GM18519 (cell line): ENCODE data around the gene COL1A1.

Source experiments
- ATAC-seq: cut with Tn5 transposase; IDR thresholded peaks from one replicate; pipeline ENCODE4 v1.9.1; 2021; ENCODE audit warnings: mild to moderate bottlenecking, moderate library complexity; ENCODE audit not compliant: unreplicated experiment, low FRiP score

Gene COL1A1

GRCh38 chr17:50188531-50188920 lies 12.9 kb downstream of the COL1A1 start:
- no peak for ATAC-seq

GRCh38 chr17:50187751-50188530 lies 13.5 kb downstream of the COL1A1 start:
- no peak for ATAC-seq

GRCh38 chr17:50187394-50187725 lies 14.1 kb downstream of the COL1A1 start:
- ATAC-seq: no peak

DNA sequence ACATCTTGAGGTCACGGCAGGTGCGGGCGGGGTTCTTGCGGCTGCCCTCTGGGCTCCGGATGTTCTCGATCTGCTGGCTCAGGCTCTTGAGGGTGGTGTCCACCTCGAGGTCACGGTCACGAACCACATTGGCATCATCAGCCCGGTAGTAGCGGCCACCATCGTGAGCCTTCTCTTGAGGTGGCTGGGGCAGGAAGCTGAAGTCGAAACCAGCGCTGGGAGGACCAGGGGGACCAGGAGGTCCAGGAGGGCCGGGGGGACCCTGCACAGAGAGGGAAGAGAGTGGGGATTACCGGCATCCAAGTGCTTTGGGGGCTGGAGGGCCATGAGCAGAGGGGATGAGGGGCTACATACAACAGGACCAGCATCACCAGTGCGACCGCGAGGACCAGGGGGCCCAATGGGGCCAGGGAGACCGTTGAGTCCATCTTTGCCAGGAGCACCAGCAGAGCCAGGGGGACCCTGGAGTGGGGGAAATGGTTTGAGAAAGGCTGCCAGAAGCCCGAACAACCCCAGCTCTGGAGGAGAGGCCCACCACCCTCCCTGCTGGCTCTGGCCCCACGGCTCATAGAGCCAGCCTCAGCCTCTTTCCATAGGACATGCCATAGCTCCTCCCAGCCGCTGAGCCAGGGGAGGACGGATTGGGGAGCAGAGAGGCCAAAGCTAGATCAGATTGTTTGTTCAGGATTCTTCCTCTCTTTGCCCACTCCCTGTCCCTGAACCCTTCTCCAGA lies 14.6 kb downstream of the COL1A1 start:
- no peak for ATAC-seq

DNA sequence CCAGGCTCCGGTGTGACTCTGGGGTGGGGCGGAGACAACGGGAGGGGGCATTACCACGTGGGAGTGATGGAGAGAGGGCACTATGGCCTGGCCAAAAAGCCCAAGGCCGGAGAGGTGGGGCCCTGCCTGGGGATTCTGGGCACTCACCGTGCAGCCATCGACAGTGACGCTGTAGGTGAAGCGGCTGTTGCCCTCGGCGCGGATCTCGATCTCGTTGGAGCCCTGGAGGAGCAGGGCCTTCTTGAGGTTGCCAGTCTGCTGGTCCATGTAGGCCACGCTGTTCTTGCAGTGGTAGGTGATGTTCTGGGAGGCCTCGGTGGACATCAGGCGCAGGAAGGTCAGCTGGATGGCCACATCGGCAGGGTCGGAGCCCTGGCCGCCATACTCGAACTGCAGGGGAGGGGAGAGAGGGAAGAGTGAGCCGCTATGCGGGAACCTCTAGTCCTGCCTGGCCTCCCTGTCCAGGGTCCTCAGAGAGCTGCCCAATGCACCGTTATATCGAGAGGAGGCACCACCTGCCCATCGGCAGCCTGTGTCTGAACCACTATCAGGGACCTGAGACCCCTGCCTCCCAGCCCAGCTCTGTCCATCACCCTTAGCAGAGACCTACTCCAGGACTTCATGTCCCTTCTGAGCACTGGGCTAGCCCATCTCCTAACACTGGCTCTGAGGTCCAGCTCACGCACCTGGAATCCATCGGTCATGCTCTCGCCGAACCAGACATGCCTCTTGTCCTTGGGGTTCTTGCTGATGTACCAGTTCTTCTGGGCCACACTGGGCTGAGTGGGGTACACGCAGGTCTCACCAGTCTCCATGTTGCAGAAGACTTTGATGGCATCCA lies 15.6 kb downstream of the COL1A1 start:
- no peak for ATAC-seq

- ATAC-seq: no peak
Observed at GRCh38 chr17:50184611-50185398, 16.6 kb downstream of the COL1A1 start.

DNA sequence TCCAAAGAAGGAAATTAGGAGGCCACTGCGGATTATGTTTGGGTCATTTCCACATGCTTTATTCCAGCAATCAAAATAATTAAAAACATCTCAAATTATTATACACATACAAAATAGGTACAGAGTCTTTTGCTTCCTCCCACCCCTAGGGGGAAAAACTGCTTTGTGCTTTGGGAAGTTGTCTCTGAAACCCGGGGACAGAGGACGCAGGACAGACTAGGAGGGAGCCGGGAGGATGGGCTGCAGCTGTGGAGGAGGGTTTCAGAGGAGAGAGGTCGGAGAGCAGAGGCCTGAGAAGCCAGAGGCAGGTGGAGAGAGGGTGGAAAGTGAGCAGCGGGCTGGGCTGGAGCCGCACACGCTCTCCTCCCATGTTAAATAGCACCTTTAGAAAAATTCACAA lies 17.4 kb downstream of the COL1A1 start:
- no peak for ATAC-seq

GRCh38 chr17:50183421-50183994 lies 17.9 kb downstream of the COL1A1 start:
- ATAC-seq: no peak

DNA sequence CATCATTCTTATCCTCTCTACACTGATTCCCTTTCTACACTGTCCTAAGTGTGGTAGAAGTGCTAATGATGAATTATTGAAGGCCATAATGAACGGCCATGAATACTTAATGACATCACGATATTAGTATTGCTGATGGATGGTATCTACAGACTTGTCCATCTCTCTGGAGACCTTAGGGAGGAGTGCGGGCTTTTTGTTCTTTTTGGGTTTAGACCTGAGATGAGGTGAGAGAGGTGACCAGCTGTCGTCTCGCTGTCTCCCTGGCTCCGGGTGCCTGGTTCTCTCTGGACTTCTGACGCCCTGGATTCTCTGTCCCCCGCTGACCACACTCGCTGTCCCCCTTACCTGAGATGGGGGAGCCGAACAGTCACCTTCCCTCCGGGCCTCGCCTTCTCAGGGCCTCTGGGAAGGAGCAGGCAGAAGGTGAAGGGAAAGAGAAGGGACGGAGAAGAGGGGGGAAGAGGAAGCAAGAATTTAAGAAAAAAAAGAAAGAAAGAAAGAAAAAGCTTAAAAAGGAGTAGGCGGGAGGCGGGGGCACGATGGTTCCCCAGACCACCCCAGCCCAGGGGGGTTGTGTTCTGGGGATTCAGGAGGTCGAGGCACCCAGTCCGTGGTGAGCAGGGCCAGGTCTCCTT lies 18.5 kb downstream of the COL1A1 start:
- no peak for ATAC-seq

DNA sequence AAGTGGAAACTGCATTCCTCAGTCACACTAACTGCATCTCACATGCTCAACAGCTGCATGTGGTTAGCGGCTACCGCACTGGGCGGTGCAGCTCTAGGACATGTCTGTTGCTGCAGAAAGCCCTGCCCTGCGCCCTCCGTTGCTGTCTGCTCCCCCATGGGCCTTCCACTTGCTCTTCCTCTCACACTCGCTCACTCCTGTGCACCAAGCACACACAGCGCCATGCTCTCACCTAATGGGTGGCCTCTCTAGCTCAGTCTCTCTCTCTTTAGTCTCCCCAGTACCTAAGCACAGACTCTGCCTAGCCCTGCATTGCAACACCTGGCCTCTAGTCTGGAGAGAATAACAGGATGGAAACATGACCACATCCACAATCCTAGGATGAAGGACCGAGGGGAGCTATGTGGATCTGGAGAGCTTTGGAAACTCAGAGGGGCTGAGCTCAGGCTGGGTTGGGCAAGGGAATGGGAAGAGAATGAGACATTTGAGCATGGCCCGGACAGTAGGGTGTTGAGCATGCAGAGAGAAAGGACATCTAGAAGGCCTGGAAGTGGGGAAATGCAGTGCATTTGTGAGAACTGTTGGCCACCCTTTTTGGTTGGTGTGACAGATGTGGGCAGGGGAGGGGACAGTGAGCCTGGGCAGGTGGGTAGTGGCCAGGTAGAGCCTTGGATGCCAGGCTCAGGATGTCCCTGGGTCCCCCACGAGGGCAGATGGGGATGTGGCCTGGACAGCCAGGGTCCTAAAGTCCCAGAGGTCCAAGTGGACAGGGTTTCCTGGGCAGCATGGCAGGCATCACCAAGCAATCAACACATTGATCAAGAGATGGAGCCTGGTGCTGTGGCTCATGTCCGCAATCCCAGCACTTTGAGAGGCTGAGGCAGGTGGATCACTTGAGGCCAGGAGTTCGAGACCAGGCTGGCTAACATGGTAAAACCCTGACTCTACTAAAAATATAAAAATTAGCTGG lies 19.6 kb downstream of the COL1A1 start:
- ATAC-seq: no peak

- no peak for ATAC-seq
Observed at GRCh38 chr17:50181144-50181543, 20.3 kb downstream of the COL1A1 start.

DNA sequence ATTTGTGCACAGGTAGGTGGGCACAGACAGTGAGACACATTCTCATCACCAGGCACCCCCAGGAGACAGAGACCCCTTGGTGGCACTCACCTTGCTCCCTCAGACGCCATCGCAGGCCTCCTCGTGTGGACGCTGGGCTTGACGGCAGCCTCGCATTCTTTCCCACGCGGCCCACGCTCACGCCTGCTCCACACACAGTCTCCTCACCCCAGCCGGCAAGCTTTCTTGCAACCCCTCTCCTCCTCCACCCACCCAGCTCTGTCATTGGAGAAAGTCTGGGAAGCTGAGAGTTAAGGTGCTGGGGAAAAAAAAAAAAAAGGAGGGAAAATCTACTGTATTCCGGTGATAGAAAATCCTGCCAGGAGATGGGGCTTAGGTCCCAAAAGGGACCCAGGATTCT lies 20.8 kb downstream of the COL1A1 start:
- ATAC-seq: no peak

GRCh38 chr17:50180111-50180510 lies 21.3 kb downstream of the COL1A1 start:
- no peak for ATAC-seq

DNA sequence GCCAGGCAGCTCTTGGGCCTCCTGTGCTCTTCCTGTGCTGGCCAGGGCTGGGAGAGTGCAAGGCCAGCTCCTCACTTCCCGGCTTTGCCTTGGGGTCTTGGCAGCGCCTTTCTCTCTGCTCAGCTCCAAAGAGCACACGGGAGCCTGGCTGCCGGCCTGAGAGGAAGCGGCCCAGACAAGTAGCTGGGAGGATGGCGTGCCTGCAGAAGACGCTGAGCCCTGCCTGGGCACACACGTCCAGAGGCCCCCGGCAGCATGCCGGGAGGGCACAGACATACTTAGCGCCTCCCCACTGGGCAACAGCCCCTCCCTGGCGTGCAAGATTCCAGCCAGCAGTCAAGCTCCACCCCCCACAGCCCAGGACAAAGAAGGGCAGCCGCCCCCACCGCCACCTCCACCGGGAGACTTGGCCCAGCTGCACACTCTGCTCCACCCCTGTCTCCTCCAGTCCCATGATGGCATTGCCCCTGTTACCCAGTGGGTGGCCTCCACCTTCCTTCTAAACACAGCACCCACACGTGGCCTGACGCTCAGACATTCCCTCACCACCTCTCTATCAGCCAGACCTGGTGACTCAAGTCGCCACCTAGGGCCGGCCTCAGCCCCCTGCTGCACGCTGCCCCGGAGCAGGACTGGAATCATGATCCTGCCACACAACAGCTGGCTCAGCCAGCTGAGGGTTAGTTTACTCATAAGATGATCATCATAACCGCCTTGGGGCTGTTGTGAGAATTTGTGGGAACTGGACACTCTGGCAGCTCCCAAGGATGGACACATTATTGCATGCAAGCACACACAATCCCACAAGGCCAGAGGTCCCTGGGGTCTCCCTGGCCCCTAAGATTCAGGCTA lies 23.2 kb downstream of the COL1A1 start:
- ATAC-seq: no peak

- ATAC-seq: no peak
Observed at GRCh38 chr17:50177476-50177875, 24.0 kb downstream of the COL1A1 start.

- no peak for ATAC-seq
Observed at GRCh38 chr17:50176559-50177357, 24.7 kb downstream of the COL1A1 start.
